H1 (cell line): ENCODE measurements around the gene SLC25A39. TPM values are rescaled to one million over a fixed set of nuclear protein-coding genes. Genes with fewer than 3 reads are reported as not detected.

ENCODE experiments used
- ASH2L ChIP-seq: fragments of 200-600, 300-600 bp; sonication (generic); IDR thresholded peaks from one replicate; pipeline ENCODE4 v1.7.1; 2017; ENCODE audit warnings: low read length
- CHD1 ChIP-seq: IDR thresholded peaks from 2 replicates; pipeline ENCODE4 v1.6.1; 2012; ENCODE audit warnings: low read depth, low read length, improper control_type of control experiment
- CTCF ChIP-seq, 3 experiments: IDR thresholded peaks; 1 replicate in 2 of 3; 2 replicates in 1 of 3; pipeline versions ENCODE4 v1.5.1 to v1.6.1; 2011; ENCODE audit warnings: low read length in 3 of 3, mild to moderate bottlenecking in 3 of 3, inconsistent platforms in 2 of 3, low read depth in 1 of 3, moderate library complexity in 1 of 3; ENCODE audit not compliant: insufficient read depth in 1 of 3; ENCODE audit errors: control extremely low read depth in 1 of 3
- EGR1 ChIP-seq: IDR thresholded peaks from 2 replicates; pipeline ENCODE4 v1.6.1; 2011; ENCODE audit warnings: low read depth, low read length, borderline replicate concordance
- HDAC2 ChIP-seq, 2 experiments: fragments of 300-600 bp in 1 of 2; sonication (generic) in 1 of 2; IDR thresholded peaks; 2 replicates each; pipeline ENCODE4 v1.6.1; 2011 to 2012; ENCODE audit warnings: low read depth in 2 of 2, low read length in 2 of 2, mild to moderate bottlenecking in 2 of 2, moderate library complexity in 2 of 2, borderline replicate concordance in 1 of 2, inconsistent platforms in 1 of 2
- JUND ChIP-seq: IDR thresholded peaks from 2 replicates; pipeline ENCODE4 v1.6.1; 2011; ENCODE audit warnings: mild to moderate bottlenecking, improper control_type of control experiment, low read length
- KDM1A ChIP-seq: fragments of 200-600, 300-600 bp; sonication (generic); IDR thresholded peaks from 2 replicates; pipeline ENCODE4 v1.7.1; 2016; ENCODE audit warnings: mild to moderate bottlenecking, low read length, borderline replicate concordance
- MAX ChIP-seq: IDR thresholded peaks from 2 replicates; pipeline ENCODE4 v1.6.1; 2012; ENCODE audit warnings: inconsistent platforms
- NANOG ChIP-seq: IDR thresholded peaks from 2 replicates; pipeline ENCODE4 v1.6.1; 2011; ENCODE audit warnings: low read length, low read depth, mild to moderate bottlenecking, inconsistent platforms; ENCODE audit not compliant: insufficient read depth, poor library complexity, severe bottlenecking
- POLR2A ChIP-seq, 2 experiments: IDR thresholded peaks; 1 replicate in 1 of 2; 2 replicates in 1 of 2; pipeline ENCODE4 v1.6.1; 2011; ENCODE audit warnings: low read depth in 2 of 2, low read length in 2 of 2, mild to moderate bottlenecking in 2 of 2; ENCODE audit errors: control extremely low read depth in 1 of 2
- RAD21 ChIP-seq, 2 experiments: IDR thresholded peaks in 1 of 2; conservative IDR thresholded peaks in 1 of 2; 2 replicates each; pipeline ENCODE4 v1.6.1; 2011; ENCODE audit warnings: low read depth in 2 of 2, low read length in 2 of 2, improper control_type of control experiment in 1 of 2, inconsistent platforms in 1 of 2, mild to moderate bottlenecking in 1 of 2, moderate library complexity in 1 of 2
- SIX5 ChIP-seq: IDR thresholded peaks from 2 replicates; pipeline ENCODE4 v1.6.1; 2011; ENCODE audit warnings: mild to moderate bottlenecking, low read depth, low read length
- SRF ChIP-seq: IDR thresholded peaks from 2 replicates; pipeline ENCODE4 v1.6.1; 2011; ENCODE audit warnings: mild to moderate bottlenecking, low read depth, low read length, moderate library complexity
- TAF1 ChIP-seq: IDR thresholded peaks from 2 replicates; pipeline ENCODE4 v1.6.1; 2011; ENCODE audit warnings: mild to moderate bottlenecking, low read depth, low read length
- USF2 ChIP-seq: IDR thresholded peaks from 2 replicates; pipeline ENCODE4 v1.6.1; 2011; ENCODE audit warnings: low read length, improper control_type of control experiment
- polyA plus RNA-seq, 7 experiments: library from polyadenylated mRNA; depleted of rRNA in 3 of 7; stranded (reverse) in 5 of 7; unstranded in 2 of 7; fragments of >200 nt in 5 of 7; fragments of 200-250 nt in 2 of 7; gene quantifications; 1 replicate in 5 of 7; 2 replicates in 1 of 7; 4 replicates in 1 of 7; pipeline versions ENCODE4 v1.2.1 to v1.2.3, GENCODE V29; 2011 to 2013; ENCODE audit warnings: missing spikeins in 2 of 7, mixed read lengths in 2 of 7
- total RNA-seq: library from RNA; stranded (reverse); fragmentation: NEBNext Ultra II Directional; extraction: Animal tissue kit (Norgen Biotek cat#: 25700); gene quantifications from 2 replicates; pipeline ENCODE4 v1.2.1, GENCODE V29; 2021

Gene SLC25A39
- total and polyA plus RNA-seq, 2 of the 8 experiments (the other 6 are each of a cell fraction or from before 2014, with no cell fraction given), result 200 to 291 TPM

GRCh38 chr17:44326861-44327444 lies 2.3 kb upstream of the SLC25A39 start (continued):
- peak in 1 of 2 experiments; percentile 13; a peak in 1 of 4 replicates for TF ChIP-seq RAD21 (IDR thresholded peaks at IDR 0.05 in 1 of 2, conservative IDR thresholded peaks at IDR 0.05 in 1 of 2; ENCODE audit: low read depth in 2 of 2, low read length in 2 of 2)
- no peak for TF ChIP-seq CHD1
- no peak for TF ChIP-seq SIX5
- TF ChIP-seq ASH2L, result no peak
- TF ChIP-seq TAF1, result peak; percentile 54; the same call in 1 of the 2 replicates
- no peak for TF ChIP-seq SRF
- TF ChIP-seq CTCF (IDR thresholded peaks at IDR 0.05; ENCODE audit: control extremely low read depth in 1 of 3, insufficient read depth in 1 of 3, low read depth in 1 of 3, low read length in 3 of 3), result no peak
- no peak for TF ChIP-seq KDM1A
- TF ChIP-seq HDAC2 (IDR thresholded peaks at IDR 0.05; ENCODE audit: borderline replicate concordance in 1 of 2, low read depth in 2 of 2, low read length in 2 of 2), result no peak
- peak; percentile 76 for TF ChIP-seq EGR1
- no peak for TF ChIP-seq NANOG
- TF ChIP-seq USF2, result peak; percentile 56
- no peak for TF ChIP-seq JUND
- no peak for TF ChIP-seq POLR2A (IDR thresholded peaks at IDR 0.05; ENCODE audit: control extremely low read depth in 1 of 2, low read depth in 2 of 2, low read length in 2 of 2)
- TF ChIP-seq MAX, result peak; percentile 98
